Stimulated activated naive B cell treated with anti-CD40 and anti-IgM and Interleukin-4, amounts not matched to agents 10 μg/mL and 1 μg/mL and 100 μg/mL, for 72 hours (primary cell): ENCODE results near the gene PREP.
"Not testable (repeated sequence)": the region's sequence is repeated elsewhere in the genome, so short reads cannot be mapped to it uniquely, and the experiment has no call there.

Source experiments
- ATAC-seq, 2 donors: fragments of 150-1000 bp; cut with Tn5 transposase; replicated peaks; 2 replicates each; pipeline ENCODE4 v1.10.0; 2021; ENCODE audit warnings: moderate library complexity in 1 of 2
- DNase-seq: peaks from one replicate; pipeline ENCODE4 v3.0.0; 2021
- H3K27ac Mint-ChIP-seq: one replicate; pipeline ENCODE4 v1.8.0; 2022; ENCODE audit warnings: mild to moderate bottlenecking, mixed read lengths
- H3K27me3 Mint-ChIP-seq, 2 donors: one replicate each; pipeline ENCODE4 v1.8.0; 2022; ENCODE audit warnings: mixed read lengths in 2 of 2
- H3K36me3 Mint-ChIP-seq, 2 donors: one replicate each; pipeline ENCODE4 v1.8.0; 2022; ENCODE audit warnings: mixed read lengths in 2 of 2, mild to moderate bottlenecking in 1 of 2
- H3K4me1 Mint-ChIP-seq, 2 donors: one replicate each; pipeline ENCODE4 v1.8.0; 2022; ENCODE audit warnings: mixed read lengths in 2 of 2, mild to moderate bottlenecking in 1 of 2
- H3K4me3 Mint-ChIP-seq, 2 donors: one replicate each; pipeline ENCODE4 v1.8.0; 2022; ENCODE audit warnings: mild to moderate bottlenecking in 2 of 2, mixed read lengths in 2 of 2, moderate library complexity in 1 of 2
- H3K9me3 Mint-ChIP-seq, 2 donors: one replicate each; pipeline ENCODE4 v1.8.0; 2022; ENCODE audit warnings: mixed read lengths in 2 of 2, mild to moderate bottlenecking in 1 of 2

The PREP gene

DNA sequence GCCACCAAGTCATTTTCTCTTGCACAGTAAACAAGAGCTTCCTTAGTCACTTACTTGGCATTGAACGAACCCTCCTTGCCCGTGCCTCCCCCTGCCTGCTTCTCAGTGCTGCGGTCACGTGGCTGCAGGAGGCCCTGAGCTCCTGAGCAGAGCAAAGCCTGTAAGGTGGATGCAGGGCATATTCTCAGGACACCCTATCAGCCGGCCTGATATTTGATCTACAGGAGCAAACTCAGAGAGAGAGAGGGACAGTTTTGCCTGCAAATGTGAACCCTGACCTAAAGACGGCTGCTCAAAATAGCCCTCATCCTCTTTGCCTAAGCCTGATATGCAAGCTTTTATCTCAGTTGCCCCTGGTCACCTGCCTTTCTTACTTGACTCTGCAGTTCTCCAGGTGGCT, 130.1 kb downstream of the PREP start:
- H3K27ac Mint-ChIP-seq, result no peak overlapping the region
- DNase-seq (no peak), ATAC-seq (no peak)
- no peaks in the 10 kb centered on the region for H3K27me3 Mint-ChIP-seq
- H3K4me1 Mint-ChIP-seq, result no peaks in the 10 kb centered on the region
- H3K36me3 Mint-ChIP-seq, result peaks cover 19 to 25% of the 10 kb centered on the region in 2 donors
- H3K9me3 Mint-ChIP-seq, result peaks cover 0 to 2% of the 10 kb centered on the region in 2 donors
- no peak overlapping the region for H3K4me3 Mint-ChIP-seq

DNA sequence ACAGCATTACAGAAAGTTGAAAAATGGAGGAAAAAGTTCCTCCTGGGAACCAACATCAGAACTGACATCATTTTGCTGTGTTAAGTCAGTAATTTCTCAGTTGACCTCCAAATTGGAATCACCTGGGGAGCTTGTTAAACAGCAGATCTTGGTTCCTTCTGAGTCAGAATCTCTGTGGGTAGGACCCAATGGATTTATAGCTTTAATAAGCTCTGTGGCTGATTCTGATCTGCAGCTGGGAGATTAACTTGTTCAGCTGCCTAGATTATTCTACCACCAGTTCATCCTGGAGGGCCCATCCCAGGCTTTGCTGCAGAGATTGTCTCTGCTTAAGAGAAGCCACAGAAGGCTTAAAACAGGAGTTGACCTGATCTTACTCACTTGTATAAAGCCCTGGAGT, 132.4 kb downstream of the PREP start:
- no peak overlapping the region for H3K27ac Mint-ChIP-seq
- no peaks in the 10 kb centered on the region for H3K27me3 Mint-ChIP-seq
- no peak for ATAC-seq
- H3K4me3 Mint-ChIP-seq, result no peak overlapping the region
- H3K36me3 Mint-ChIP-seq, result peaks cover 2 to 5% of the 10 kb centered on the region in 2 donors
- no peak for DNase-seq
- H3K9me3 Mint-ChIP-seq, result peaks cover 3 to 5% of the 10 kb centered on the region in 2 donors
- no peaks in the 10 kb centered on the region for H3K4me1 Mint-ChIP-seq

DNA sequence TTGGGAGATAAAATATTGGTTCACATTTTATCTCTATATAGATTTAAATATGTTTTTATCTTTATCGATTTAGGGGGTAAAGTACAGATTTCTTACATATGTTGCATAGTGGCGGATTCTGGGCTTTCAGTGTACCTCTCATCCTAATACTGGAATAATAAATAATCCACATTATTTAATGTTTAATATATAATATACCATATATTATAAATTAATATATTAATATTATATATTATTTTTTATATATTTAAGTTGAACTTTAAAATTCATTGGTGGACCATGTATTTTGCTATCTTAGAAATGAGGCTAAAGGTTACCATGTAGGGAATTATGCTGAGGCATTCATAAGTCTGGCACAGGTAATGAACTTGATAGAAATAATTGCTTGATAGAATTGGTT, 133.5 kb downstream of the PREP start:
- ATAC-seq (no peak), DNase-seq (no peak)
- Mint-ChIP-seq H3K27me3 (peaks cover 0 to 5% of the 10 kb centered on the region in 2 donors), H3K27ac (no peak overlapping the region), H3K4me3 (no peak overlapping the region), H3K9me3 (peaks cover 3 to 5% of the 10 kb centered on the region in 2 donors), H3K4me1 (no peaks in the 10 kb centered on the region), H3K36me3 (peaks cover 0 to 3% of the 10 kb centered on the region in 2 donors)

DNA sequence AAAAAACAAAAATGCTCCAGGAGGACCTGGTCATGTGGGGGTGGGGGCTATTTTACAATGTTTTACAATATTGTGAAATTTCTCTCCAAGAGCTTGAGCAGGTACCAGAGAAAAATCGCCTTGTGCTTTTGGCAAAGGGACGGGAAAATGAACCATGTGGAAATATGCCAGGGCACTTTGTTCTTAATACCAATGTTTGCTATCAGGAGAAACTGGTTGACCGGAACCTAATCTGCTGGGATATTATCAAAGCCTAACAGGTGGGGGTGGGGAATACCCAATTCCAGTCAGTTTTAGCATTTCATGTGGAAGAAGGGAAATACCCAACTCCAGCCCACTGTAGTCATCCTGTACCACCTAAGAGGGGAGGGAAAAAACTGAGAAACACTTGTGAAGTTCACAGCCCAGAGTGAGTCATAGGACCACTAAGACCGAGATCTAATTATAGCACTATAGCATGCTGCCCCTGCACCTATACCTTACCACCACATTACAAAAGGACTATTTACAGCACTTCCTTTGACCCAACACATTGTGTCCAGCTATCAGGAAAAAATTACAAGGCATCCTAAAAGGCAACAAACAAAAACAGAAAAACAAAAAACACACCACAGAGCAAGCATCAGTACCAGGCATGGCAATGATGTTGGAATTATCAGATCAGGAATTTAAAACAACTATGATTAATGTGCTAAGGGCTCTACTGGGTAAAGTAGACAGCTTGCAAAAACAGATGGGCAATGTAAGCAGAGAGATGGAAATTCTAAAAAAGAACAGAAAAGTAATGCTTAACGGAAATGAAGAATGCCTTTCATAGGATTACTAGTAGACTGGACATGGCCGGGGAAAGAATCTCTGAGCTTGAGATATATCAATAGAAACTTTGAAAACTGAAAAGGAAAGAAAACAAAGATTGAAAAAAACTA, 138.9 kb downstream of the PREP start:
- Mint-ChIP-seq H3K27me3 (peaks cover 3 to 21% of the 10 kb centered on the region in 2 donors), H3K9me3 (peaks cover 3 to 5% of the 10 kb centered on the region in 2 donors), H3K36me3 (peaks cover 0 to 3% of the 10 kb centered on the region in 2 donors), H3K4me3 (no peak overlapping the region), H3K27ac (no peak overlapping the region), H3K4me1 (peaks cover 5% of the 10 kb centered on the region in 2 donors)
- ATAC-seq, result peak; percentile 58 to 88
- DNase-seq, result no peak

DNA sequence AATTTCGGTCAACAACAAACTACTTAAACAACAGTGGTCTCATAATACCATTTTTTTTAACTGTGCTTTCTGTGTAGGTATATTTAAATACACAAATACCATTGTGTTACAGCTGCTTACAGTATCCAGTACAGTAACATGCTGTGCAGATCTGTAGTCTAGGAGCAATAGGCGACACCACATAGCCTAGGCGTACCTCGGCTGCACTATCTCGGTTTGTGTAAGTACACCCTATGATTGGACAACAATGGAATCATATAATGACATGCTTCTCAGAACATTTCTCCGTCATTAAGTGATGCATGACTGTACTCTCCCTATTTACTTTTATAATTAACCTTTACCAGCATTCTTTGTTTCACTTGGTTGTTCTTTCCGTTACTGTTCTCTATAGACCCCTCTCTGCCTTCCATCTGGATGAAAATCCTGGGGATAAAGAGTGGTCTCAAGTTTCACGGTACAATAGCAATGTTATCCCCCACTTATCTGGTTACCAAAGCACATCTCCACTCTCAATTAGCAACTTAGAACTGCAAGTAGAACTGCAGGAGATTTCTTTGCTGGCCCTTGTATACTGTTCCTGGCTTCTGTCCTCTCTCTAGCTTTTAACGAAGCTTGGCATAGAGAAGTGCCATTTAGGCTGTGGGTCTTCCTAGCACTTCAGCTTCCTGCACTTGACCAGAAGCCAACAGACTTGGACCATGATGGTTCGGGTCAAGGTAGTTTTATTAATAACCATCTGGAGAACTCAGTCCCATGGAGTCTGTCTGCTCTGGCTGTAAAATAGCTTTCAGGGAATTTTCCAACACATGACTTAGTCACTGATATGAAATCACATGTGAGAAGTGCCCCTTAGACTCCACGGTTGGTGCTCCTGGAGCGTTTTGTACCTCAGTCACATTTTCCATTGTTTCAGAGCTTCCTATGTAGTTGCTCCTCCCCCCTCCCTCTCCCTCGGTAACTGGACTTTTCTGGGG, 142.7 kb downstream of the PREP start:
- H3K4me1 Mint-ChIP-seq, result peaks cover 5% of the 10 kb centered on the region in 2 donors
- no peaks in the 10 kb centered on the region for H3K36me3 Mint-ChIP-seq
- no peak overlapping the region for H3K27ac Mint-ChIP-seq
- peaks cover 9 to 21% of the 10 kb centered on the region in 2 donors for H3K27me3 Mint-ChIP-seq
- ATAC-seq (no peak), DNase-seq (no peak)
- no peak overlapping the region for H3K4me3 Mint-ChIP-seq
- H3K9me3 Mint-ChIP-seq, result peaks cover 0 to 4% of the 10 kb centered on the region in 2 donors

DNA sequence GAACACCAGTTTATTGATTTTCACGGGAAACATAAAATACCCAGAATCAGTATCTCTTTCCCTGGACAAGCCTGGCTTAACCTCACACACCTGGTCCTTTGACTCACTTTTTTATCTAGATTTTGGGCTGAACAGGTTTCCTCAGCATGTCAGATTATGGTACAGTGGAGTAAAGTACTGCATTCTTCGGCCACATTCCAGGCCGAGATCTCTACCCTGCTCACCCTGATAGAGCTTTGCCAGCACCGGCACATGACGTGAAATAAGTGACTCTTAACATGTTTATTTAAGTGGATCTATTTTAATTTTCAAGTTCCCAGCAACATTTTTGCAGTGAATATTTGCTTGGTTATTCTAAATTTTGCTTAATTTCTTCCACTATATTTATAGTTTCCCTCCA, 144.1 kb downstream of the PREP start:
- no peak overlapping the region for H3K4me3 Mint-ChIP-seq
- peaks cover under 1% of the 10 kb centered on the region in 2 donors for H3K4me1 Mint-ChIP-seq
- DNase-seq (no peak), ATAC-seq (no peak)
- H3K27ac Mint-ChIP-seq, result no peak overlapping the region
- peaks cover 11 to 13% of the 10 kb centered on the region in 2 donors for H3K27me3 Mint-ChIP-seq
- peaks cover 2 to 4% of the 10 kb centered on the region in 2 donors for H3K9me3 Mint-ChIP-seq
- no peaks in the 10 kb centered on the region for H3K36me3 Mint-ChIP-seq

DNA sequence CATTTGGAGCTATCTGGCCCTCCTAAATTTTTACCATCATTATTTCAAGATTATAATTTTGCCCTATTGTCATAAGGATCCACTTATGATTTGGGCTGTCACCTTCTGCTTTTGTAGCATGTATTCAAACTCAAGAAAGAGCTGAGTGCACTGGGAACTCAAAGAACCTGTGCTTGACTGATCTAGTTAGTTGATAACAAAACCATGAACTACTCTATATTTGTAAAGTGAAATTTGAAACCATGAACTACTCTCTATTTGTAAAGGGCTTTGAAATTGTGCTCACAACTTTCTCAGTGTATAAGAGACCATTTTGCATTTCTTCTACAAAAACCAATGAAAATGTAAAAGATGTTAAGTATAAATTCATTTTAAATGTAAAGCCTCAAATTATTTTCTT, 145.5 kb downstream of the PREP start:
- no peak overlapping the region for H3K27ac Mint-ChIP-seq
- ATAC-seq, result no peak
- no peak for DNase-seq
- H3K36me3 Mint-ChIP-seq, result no peaks in the 10 kb centered on the region
- H3K9me3 Mint-ChIP-seq, result peaks cover 2 to 4% of the 10 kb centered on the region in 2 donors
- H3K4me1 Mint-ChIP-seq, result no peaks in the 10 kb centered on the region
- H3K27me3 Mint-ChIP-seq, result peaks cover 10 to 13% of the 10 kb centered on the region in 2 donors
- no peak overlapping the region for H3K4me3 Mint-ChIP-seq

DNA sequence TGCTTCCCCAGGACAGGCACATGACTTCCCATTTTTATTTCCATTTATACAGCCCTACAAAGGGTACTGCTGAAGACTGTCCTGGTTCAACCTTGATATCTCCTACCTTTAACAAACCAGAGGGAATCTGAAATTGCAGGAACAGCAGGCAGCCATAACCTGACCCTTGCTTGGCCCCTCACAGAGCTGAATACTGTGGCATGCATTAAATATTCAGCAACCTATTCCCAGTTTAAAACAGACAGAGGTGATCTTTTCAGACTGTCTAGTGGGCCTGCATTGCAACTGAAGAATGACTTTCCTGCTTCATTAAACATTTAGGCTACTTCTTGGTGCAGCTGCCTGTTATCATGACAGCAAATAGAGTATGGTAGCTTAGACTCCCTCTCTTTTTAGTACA, 146.3 kb downstream of the PREP start:
- Mint-ChIP-seq H3K27ac (no peak overlapping the region), H3K4me3 (no peak overlapping the region), H3K36me3 (no peaks in the 10 kb centered on the region), H3K4me1 (no peaks in the 10 kb centered on the region), H3K9me3 (peaks cover 2 to 4% of the 10 kb centered on the region in 2 donors), H3K27me3 (peaks cover 5 to 9% of the 10 kb centered on the region in 2 donors)
- DNase-seq (no peak), ATAC-seq (no peak)

DNA sequence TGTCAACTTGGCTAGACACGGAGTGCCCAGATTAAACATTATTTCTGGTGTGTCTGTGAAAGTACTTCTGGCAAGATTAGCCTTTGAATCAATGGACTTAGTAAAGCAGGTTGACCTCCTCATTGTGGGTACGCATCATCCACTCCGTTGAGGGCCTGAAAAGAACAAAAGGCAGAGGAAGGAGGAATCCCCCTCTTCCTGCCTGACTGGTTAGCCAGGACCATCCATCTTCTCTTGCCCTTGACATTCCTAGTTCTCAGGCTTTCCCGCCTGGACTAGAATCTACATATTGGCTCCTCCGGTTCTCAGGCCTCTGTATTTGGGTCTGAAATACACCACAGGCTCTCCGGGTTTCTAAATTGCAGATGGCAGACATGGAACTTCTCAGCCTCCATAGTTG, 149.1 kb downstream of the PREP start:
- Mint-ChIP-seq H3K4me1 (no peaks in the 10 kb centered on the region), H3K36me3 (no peaks in the 10 kb centered on the region), H3K27ac (no peak overlapping the region), H3K4me3 (no peak overlapping the region), H3K27me3 (peaks cover 0 to 9% of the 10 kb centered on the region in 2 donors), H3K9me3 (peaks cover 4% of the 10 kb centered on the region in 2 donors)
- DNase-seq, result no peak
- ATAC-seq, result no peak

DNA sequence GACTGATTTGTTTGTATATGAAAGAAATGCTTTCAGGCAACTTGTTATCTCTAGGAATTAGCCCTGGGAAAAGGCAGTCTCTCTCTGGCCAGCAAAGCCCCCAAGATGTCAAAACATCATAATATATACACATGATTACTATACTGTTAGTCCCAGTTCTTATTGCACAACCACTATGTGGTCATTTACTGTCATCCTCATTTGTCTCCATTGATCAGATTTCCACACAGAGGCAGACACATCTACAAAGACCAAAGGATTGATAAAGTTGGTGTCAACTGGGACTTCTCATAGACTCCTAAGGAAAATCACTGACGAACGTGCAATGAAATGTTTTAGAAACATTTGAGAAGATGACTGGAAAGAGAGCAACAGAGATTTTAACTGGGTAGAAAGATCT, 151.2 kb downstream of the PREP start:
- Mint-ChIP-seq H3K9me3 (peaks cover 4% of the 10 kb centered on the region in 2 donors), H3K4me1 (no peaks in the 10 kb centered on the region), H3K4me3 (no peak overlapping the region), H3K27ac (no peak overlapping the region), H3K36me3 (no peaks in the 10 kb centered on the region), H3K27me3 (peaks cover 0 to 9% of the 10 kb centered on the region in 2 donors)
- no peak for DNase-seq
- no peak for ATAC-seq

DNA sequence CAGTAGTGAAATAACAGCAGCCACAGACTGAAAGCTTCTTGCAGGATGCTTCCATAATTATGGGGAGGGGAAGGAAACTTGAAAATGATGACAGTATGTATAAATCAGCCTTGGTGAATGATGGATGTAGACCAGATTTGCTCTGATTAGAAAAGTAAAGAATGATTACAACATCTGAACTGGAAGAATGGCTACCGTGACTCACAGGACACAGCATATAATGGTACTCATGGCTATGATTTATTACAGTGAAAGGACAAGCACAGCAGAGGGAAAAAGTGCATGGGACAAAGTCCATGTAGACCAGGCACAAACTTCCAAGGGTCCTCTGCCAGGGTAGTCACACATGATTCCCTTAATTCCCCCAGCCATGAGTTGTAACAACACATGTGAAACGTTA, 152.3 kb downstream of the PREP start:
- H3K27me3 Mint-ChIP-seq, result peaks cover 0 to 7% of the 10 kb centered on the region in 2 donors
- DNase-seq (no peak), ATAC-seq (no peak)
- H3K36me3 Mint-ChIP-seq, result no peaks in the 10 kb centered on the region
- no peaks in the 10 kb centered on the region for H3K4me1 Mint-ChIP-seq
- no peak overlapping the region for H3K4me3 Mint-ChIP-seq
- no peak overlapping the region for H3K27ac Mint-ChIP-seq
- peaks cover under 1 to 5% of the 10 kb centered on the region in 2 donors for H3K9me3 Mint-ChIP-seq

DNA sequence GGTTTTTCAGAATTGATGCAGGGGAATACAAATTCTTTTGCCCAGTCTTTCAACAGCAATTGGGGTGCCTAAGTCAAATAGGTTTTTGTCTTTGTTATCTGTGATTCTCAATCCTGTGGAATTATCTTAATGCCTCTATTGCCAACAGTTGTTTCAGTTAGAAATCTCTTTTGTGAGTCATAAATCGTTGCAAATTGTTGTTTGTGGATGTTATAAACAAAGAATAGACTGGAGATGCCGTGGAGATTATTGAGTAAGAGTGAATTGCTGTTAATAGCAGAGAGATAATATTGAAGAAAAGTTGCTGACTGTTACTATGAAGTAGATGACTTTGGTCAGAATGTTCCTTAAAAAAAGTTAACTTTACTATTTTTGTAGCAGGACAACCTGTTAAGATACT, 159.4 kb downstream of the PREP start:
- H3K27ac Mint-ChIP-seq, result no peak overlapping the region
- peaks cover 20 to 25% of the 10 kb centered on the region in 2 donors for H3K27me3 Mint-ChIP-seq
- ATAC-seq (no peak), DNase-seq (no peak)
- H3K36me3 Mint-ChIP-seq, result no peaks in the 10 kb centered on the region
- peaks cover 2 to 9% of the 10 kb centered on the region in 2 donors for H3K9me3 Mint-ChIP-seq
- H3K4me3 Mint-ChIP-seq, result no peak overlapping the region
- no peaks in the 10 kb centered on the region for H3K4me1 Mint-ChIP-seq

DNA sequence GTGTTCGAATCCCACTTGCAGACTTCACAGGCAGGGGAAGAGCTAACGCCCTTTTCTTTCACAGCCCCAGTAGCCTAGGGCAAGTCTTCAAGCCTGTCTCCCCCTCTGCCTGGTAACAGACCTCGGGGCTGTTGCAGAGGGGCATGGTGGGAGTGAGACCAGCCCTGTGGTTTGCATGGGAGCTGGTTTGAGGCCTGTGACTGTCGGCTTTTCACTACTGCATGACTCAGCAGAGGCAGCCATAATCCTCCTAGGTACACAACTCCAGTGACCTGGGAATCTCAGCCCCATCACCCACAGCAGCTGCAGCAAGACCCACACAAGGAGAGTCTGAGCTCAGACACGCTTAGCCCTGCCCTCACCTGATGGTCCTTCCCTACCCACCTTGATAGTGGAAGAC, 167.7 kb downstream of the PREP start:
- peaks cover 30 to 57% of the 10 kb centered on the region in 2 donors for H3K27me3 Mint-ChIP-seq
- H3K4me1 Mint-ChIP-seq, result no peaks in the 10 kb centered on the region
- no peak for ATAC-seq
- H3K9me3 Mint-ChIP-seq, result peaks cover 27 to 32% of the 10 kb centered on the region in 2 donors
- H3K27ac Mint-ChIP-seq, result no peak overlapping the region
- no peak for DNase-seq
- H3K36me3 Mint-ChIP-seq, result peaks cover 2 to 7% of the 10 kb centered on the region in 2 donors
- no peak overlapping the region for H3K4me3 Mint-ChIP-seq

DNA sequence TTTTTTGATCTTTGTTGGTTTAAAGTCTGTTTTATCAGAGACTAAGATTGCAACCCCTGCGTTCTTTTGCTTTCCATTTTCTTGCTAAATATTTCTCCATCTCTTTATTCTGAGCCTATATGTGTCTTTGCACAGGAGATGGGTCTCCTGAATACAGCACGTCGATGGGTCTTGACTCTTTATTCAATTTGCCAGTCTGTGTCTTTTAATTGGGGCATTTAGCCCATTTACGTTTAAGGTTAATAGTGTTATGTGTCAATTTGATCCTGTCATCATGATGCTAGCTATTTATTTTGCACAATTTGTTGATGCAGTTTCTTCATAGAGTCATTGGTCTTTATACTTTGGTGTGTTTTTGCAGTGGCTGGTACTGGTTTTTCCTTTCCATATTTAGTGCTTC, 171.1 kb downstream of the PREP start:
- Mint-ChIP-seq H3K27me3 (peaks cover 32 to 33% of the 10 kb centered on the region in 2 donors), H3K9me3 (peaks cover 17 to 21% of the 10 kb centered on the region in 2 donors)
- DNase-seq, H3K36me3 Mint-ChIP-seq, H3K27ac Mint-ChIP-seq, ATAC-seq, H3K4me3 Mint-ChIP-seq, H3K4me1 Mint-ChIP-seq: not testable (repeated sequence)
